PC-3 (cell line): Measurements from ENCODE around the gene FAM228B.
"Not testable (repeated sequence)": the region's sequence is repeated elsewhere in the genome, so short reads cannot be mapped to it uniquely, and the experiment has no call there.

Source experiments
- CTCF ChIP-seq: fragments of 300-600 bp; sonication (generic); conservative IDR thresholded peaks from 2 replicates; pipeline ENCODE4 v1.5.1; 2017; ENCODE audit warnings: antibody characterized with exemption, low read depth, mild to moderate bottlenecking, low read length
- EZH2 ChIP-seq: fragments of 300-600 bp; sonication (generic); IDR thresholded peaks from one replicate; pipeline ENCODE4 v1.6.1; 2017; ENCODE audit warnings: antibody characterized with exemption, mild to moderate bottlenecking, low read length; ENCODE audit not compliant: unreplicated experiment
- EZH2phosphoT487 ChIP-seq: fragments of 300-600 bp; sonication (generic); IDR thresholded peaks from 2 replicates; pipeline ENCODE4 v1.6.1; 2018; ENCODE audit warnings: mild to moderate bottlenecking, antibody characterized with exemption, low read length, borderline replicate concordance

DNA sequence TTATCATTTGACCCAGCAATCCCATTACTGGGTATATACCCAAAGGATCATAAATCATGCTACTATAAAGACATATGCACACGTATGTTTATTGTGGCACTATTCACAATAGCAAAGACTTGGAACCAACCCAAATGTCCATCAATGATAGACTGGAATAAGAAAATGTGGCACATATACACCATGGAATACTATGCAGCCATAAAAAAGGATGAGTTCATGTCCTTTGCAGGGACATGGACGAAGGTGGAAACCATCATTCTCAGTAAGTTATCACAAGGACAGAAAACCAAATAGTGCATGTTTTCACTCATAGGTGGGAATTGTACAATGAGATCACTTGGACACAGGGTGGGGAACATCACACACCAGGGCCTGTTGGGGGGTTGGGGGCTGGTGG is 22.5 kb upstream of the FAM228B start:
- not testable (repeated sequence) for TF ChIP-seq CTCF, EZH2phosphoT487, EZH2
